ENCODE measurements around the gene HOXC4. TPM values are rescaled to one million over a fixed set of nuclear protein-coding genes. Genes with fewer than 3 reads are reported as not detected.

Gene HOXC4
- total and polyA plus RNA-seq, 2 experiments from 2014 or later = not detected

DNA sequence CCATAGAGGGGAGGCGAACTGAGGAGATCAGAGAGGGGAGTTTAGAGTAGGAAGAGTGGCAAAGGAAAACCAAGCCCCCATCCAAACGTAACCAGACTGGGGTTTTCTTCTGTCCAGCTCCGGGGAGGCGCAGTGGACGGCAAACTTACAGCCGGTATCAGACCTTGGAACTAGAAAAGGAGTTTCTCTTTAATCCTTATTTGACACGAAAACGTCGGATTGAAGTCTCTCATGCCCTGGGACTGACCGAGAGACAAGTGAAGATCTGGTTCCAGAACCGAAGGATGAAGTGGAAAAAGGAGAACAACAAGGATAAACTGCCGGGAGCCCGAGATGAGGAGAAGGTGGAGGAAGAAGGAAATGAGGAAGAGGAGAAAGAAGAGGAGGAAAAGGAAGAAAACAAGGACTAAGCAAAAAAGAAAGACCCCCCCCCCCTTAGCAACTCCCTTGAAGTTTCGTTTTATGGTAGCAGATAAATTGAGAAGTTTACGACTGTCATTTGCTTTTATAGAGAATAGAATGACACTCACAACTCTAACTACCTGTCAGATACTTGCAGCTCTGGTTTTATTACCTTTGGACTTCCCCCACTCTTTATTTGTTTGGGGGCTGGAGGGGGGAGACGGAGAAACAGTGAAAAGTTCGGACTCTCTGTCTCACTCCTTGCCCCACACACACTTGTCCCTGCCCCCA lies 42.5 kb upstream of the HOXC4 start:
- no peaks in the 10 kb centered on the region for H3K4me1 ChIP-seq (ENCODE audit: low read depth)
- peaks cover 100% of the 10 kb centered on the region for H3K27me3 ChIP-seq
- DNase-seq (ENCODE audit: low read depth in 1 of 2, low spot score in 1 of 2) = no peak
- H3K27ac ChIP-seq = no peak overlapping the region
- TF ChIP-seq, protein P1, sequence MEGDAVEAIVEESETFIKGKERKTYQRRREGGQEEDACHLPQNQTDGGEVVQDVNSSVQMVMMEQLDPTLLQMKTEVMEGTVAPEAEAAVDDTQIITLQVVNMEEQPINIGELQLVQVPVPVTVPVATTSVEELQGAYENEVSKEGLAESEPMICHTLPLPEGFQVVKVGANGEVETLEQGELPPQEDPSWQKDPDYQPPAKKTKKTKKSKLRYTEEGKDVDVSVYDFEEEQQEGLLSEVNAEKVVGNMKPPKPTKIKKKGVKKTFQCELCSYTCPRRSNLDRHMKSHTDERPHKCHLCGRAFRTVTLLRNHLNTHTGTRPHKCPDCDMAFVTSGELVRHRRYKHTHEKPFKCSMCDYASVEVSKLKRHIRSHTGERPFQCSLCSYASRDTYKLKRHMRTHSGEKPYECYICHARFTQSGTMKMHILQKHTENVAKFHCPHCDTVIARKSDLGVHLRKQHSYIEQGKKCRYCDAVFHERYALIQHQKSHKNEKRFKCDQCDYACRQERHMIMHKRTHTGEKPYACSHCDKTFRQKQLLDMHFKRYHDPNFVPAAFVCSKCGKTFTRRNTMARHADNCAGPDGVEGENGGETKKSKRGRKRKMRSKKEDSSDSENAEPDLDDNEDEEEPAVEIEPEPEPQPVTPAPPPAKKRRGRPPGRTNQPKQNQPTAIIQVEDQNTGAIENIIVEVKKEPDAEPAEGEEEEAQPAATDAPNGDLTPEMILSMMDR (IDR thresholded peaks at IDR 0.05; ENCODE audit: low read depth, low read length) = no peak
- H3K4me3 ChIP-seq = no peak overlapping the region
- no peaks in the 10 kb centered on the region for H3K9me3 ChIP-seq (ENCODE audit: low read depth)
- no peaks in the 10 kb centered on the region for H3K36me3 ChIP-seq

DNA sequence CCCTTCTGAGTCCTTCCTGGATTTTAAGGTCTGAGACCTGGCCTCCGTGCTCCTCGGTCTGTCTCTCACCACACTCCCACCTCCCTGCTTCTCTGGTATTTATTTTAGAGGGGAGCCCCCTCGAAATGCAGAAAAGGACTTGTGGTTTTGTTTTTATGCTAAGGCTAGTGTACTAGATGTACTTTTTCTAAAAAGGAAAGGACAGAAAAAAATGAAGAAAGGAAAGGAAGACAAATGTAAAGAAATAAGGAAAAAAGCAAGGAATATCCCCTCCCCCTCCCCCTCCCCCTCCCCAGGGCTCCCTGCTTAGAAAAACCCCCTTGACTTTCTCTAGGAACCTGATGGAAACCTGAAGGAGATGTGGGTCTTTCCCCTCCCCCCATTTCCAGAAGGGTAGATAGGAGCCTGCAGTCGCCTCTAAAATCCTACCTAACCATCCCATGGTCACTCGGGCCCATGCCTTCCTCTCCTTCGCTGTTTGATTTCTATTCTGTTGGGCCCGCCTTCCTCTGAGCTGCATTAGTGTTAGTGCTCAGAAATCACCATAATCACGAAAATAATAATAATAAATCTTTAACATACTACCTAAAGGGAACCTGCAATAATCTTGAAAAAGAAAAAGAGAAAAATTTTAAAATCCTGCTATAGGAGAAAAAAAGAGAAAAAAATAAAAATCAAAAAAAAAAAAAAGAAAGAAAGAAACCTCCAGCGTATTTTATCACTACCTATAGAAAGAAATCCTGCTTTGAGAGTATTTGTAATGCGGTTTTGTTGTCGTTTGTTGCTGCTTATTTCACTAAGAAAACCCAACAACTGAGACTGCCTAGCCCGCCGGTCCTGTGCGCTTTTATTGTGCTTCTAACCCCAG lies 41.7 kb upstream of the HOXC4 start:
- H3K4me1 ChIP-seq (ENCODE audit: low read depth) = no peaks in the 10 kb centered on the region
- H3K4me3 ChIP-seq = no peak overlapping the region
- H3K27ac ChIP-seq = no peak overlapping the region
- peaks cover 100% of the 10 kb centered on the region for H3K27me3 ChIP-seq
- no peak for DNase-seq (ENCODE audit: low read depth in 1 of 2, low spot score in 1 of 2)
- TF ChIP-seq, protein P1 (IDR thresholded peaks at IDR 0.05; ENCODE audit: low read depth, low read length) = no peak
- no peaks in the 10 kb centered on the region for H3K9me3 ChIP-seq (ENCODE audit: low read depth)
- H3K36me3 ChIP-seq = no peaks in the 10 kb centered on the region

DNA sequence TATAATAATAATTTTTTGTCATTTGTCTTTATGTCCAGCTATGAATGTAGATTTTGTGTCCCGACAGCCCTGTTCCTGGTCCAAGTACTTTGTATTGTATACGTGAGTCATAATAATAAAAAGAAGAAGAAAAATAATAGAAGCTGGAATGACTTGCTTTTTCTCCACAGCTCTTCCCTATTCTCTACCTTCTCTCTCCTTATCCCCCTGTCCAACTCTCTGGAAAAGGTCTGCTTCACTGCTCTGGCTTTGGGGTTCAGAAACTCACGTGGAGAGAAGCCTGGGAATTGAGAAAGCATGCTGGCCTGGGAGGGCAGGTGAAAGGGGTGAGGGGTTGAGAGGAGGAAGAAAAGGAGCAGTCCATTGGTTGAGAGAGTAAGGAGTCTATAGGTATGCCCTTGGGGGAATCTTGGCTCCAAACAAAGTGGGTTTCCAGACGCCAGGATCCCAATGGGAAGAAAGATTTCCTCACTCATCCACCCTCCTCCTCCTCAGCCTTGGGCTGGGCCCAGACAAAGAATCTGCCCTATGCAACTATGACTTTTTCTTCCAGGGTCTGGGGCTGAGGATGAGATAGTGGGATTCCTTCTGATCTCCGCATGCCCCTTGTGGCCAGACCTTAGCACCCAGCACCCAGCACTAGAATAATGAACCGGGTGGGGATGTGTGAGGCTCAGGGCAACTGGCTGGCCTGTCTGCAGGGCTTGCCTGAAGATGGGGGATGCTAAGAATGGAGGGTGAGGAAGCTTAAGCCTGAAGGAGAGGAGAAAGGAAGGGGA lies 40.8 kb upstream of the HOXC4 start:
- no peak overlapping the region for H3K27ac ChIP-seq
- TF ChIP-seq, protein P1 (IDR thresholded peaks at IDR 0.05; ENCODE audit: low read depth, low read length) = no peak
- H3K27me3 ChIP-seq = peaks cover 100% of the 10 kb centered on the region
- H3K36me3 ChIP-seq = no peaks in the 10 kb centered on the region
- no peaks in the 10 kb centered on the region for H3K4me1 ChIP-seq (ENCODE audit: low read depth)
- no peak overlapping the region for H3K4me3 ChIP-seq
- H3K9me3 ChIP-seq (ENCODE audit: low read depth) = no peaks in the 10 kb centered on the region
- no peak for DNase-seq (ENCODE audit: low read depth in 1 of 2, low spot score in 1 of 2)

- TF ChIP-seq, protein P1 (IDR thresholded peaks at IDR 0.05; ENCODE audit: low read depth, low read length) = no peak
- Histone ChIP-seq H3K27ac (no peak overlapping the region), H3K27me3 (peaks cover 100% of the 10 kb centered on the region), H3K36me3 (no peaks in the 10 kb centered on the region), H3K9me3 (ENCODE audit: low read depth) (no peaks in the 10 kb centered on the region), H3K4me1 (ENCODE audit: low read depth) (peaks cover 8% of the 10 kb centered on the region), H3K4me3 (no peak overlapping the region)
- no peak for DNase-seq (ENCODE audit: low read depth in 1 of 2, low spot score in 1 of 2)
Observed at GRCh38 chr12:54014377-54015017, 39.1 kb upstream of the HOXC4 start.
